Measurements from ENCODE around the gene FBXO41. TPM values are rescaled to one million over a fixed set of nuclear protein-coding genes. Genes with fewer than 3 reads are reported as not detected.

FBXO41 gene
- total RNA-seq, 1 experiment from 2014 or later: 12.1 TPM

DNA sequence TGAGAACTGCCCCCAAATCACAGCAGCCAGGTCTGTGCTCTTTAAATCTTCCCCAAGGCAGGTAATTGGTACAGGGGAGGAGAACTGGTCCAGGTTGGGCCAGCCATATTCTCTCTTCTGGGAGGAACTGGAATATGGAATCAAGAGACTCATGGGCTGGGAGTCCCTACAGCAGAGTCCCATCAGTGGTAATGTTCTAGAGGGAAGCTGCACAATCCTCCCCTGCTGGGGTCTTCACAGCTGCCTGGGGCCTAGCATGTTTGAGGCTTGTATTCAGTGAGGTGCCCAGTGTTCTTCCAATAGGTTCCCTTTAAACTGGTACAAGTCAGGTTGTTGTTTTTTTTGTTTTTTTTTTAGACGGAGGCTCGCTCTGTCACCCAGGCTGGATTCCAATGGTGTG, 30.2 kb upstream of the FBXO41 start:
- H3K4me1 Mint-ChIP-seq (ENCODE audit: low read depth, unreplicated experiment): no peaks in the 10 kb centered on the region
- no peaks in the 10 kb centered on the region for H3K9me3 Mint-ChIP-seq (ENCODE audit: unreplicated experiment)
- no TSS peak for BruUV-seq (replicated peaks)
- H3K4me3 Mint-ChIP-seq (ENCODE audit: unreplicated experiment): no peak overlapping the region
- Histone ChIP-seq H3K4me3 (ENCODE audit: low read depth, low read length) (no peak overlapping the region), H3K27me3 (replicated peaks; ENCODE audit: control insufficient read depth, insufficient read depth, low read length) (no peaks in the 10 kb centered on the region), H3K4me1 (no peaks in the 10 kb centered on the region), H3K36me3 (ENCODE audit: control insufficient read depth, insufficient read depth, low read length) (no peaks in the 10 kb centered on the region), H3K9me3 (peaks cover 3% of the 10 kb centered on the region; the same call in 1 of the 2 replicates)
- no peak overlapping the region for H3K27ac Mint-ChIP-seq (ENCODE audit: unreplicated experiment)
- H3K36me3 Mint-ChIP-seq (ENCODE audit: insufficient read depth, unreplicated experiment): no peaks in the 10 kb centered on the region
- POLR2A ChIA-PET: no interaction called here
- peaks cover 7% of the 10 kb centered on the region for H3K27me3 Mint-ChIP-seq (ENCODE audit: insufficient read depth, unreplicated experiment)
- CTCF ChIA-PET: no interaction called here
- TF ChIP-seq, protein P1, sequence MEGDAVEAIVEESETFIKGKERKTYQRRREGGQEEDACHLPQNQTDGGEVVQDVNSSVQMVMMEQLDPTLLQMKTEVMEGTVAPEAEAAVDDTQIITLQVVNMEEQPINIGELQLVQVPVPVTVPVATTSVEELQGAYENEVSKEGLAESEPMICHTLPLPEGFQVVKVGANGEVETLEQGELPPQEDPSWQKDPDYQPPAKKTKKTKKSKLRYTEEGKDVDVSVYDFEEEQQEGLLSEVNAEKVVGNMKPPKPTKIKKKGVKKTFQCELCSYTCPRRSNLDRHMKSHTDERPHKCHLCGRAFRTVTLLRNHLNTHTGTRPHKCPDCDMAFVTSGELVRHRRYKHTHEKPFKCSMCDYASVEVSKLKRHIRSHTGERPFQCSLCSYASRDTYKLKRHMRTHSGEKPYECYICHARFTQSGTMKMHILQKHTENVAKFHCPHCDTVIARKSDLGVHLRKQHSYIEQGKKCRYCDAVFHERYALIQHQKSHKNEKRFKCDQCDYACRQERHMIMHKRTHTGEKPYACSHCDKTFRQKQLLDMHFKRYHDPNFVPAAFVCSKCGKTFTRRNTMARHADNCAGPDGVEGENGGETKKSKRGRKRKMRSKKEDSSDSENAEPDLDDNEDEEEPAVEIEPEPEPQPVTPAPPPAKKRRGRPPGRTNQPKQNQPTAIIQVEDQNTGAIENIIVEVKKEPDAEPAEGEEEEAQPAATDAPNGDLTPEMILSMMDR (IDR thresholded peaks at IDR 0.05; ENCODE audit: insufficient read depth in 1 of 2, low read depth in 1 of 2, low read length in 1 of 2, severe bottlenecking in 1 of 2, unreplicated experiment in 1 of 2): no peak
- intact Hi-C loops (cut with micrococcal nuclease; ENCODE audit: unreplicated experiment): no loop called here
- DNase-seq: no peak

DNA sequence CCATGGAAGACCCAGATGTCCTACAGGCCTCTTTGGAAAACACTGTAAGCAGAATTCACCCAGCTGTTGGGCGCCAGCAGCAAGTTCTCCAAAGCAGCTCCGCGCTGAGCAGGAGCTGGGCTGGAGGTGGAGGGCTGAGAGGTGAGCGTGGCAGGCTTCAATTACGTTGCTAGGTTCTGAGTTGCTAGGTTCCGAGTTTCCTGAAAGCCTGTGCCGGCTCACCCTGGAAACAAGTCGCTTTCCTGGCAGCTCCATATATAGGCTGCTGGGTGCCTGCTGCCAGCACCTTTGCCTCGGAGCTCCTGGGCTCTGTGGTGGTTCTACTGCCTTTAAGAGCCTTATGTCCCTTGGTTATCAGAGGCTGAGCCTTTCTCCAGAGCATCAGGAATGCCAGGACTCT, 23.4 kb upstream of the FBXO41 start:
- no peaks in the 10 kb centered on the region for H3K9me3 Mint-ChIP-seq (ENCODE audit: unreplicated experiment)
- no peak overlapping the region for H3K4me3 Mint-ChIP-seq (ENCODE audit: unreplicated experiment)
- H3K9me3 ChIP-seq: peaks cover 4% of the 10 kb centered on the region; the same call in 1 of the 2 replicates
- H3K36me3 Mint-ChIP-seq (ENCODE audit: insufficient read depth, unreplicated experiment): no peaks in the 10 kb centered on the region
- no TSS peak for BruUV-seq (replicated peaks)
- TF ChIP-seq, protein P1 (IDR thresholded peaks at IDR 0.05; ENCODE audit: insufficient read depth in 1 of 2, low read depth in 1 of 2, low read length in 1 of 2, severe bottlenecking in 1 of 2, unreplicated experiment in 1 of 2): no peak
- no peak overlapping the region for H3K27ac Mint-ChIP-seq (ENCODE audit: unreplicated experiment)
- POLR2A ChIA-PET: no interaction called here
- no peaks in the 10 kb centered on the region for H3K36me3 ChIP-seq (ENCODE audit: control insufficient read depth, insufficient read depth, low read length)
- H3K4me1 ChIP-seq: no peaks in the 10 kb centered on the region
- H3K4me3 ChIP-seq (ENCODE audit: low read depth, low read length): no peak overlapping the region
- H3K27me3 ChIP-seq (replicated peaks; ENCODE audit: control insufficient read depth, insufficient read depth, low read length): no peaks in the 10 kb centered on the region; the same call in 1 of the 2 replicates
- CTCF ChIA-PET: no interaction called here
- no peaks in the 10 kb centered on the region for H3K4me1 Mint-ChIP-seq (ENCODE audit: low read depth, unreplicated experiment)
- peaks cover 9% of the 10 kb centered on the region for H3K27me3 Mint-ChIP-seq (ENCODE audit: insufficient read depth, unreplicated experiment)
- DNase-seq: no peak
- intact Hi-C loops (cut with micrococcal nuclease; ENCODE audit: unreplicated experiment): no loop called here

- DNase-seq: no peak
- Histone ChIP-seq H3K9me3 (no peaks in the 10 kb centered on the region), H3K4me1 (no peaks in the 10 kb centered on the region), H3K4me3 (ENCODE audit: low read depth, low read length) (no peak overlapping the region), H3K27me3 (replicated peaks; ENCODE audit: control insufficient read depth, insufficient read depth, low read length) (peaks cover 1% of the 10 kb centered on the region), H3K36me3 (ENCODE audit: control insufficient read depth, insufficient read depth, low read length) (no peaks in the 10 kb centered on the region)
- no peaks in the 10 kb centered on the region for H3K4me1 Mint-ChIP-seq (ENCODE audit: low read depth, unreplicated experiment)
- ChIA-PET POLR2A (no interaction called here), CTCF (interaction anchor here (0.8 kb wide), 1 partner anchor 11 kb away, joined by 3 read pairs; no protein-coding TSS in a partner anchor)
- intact Hi-C loops (cut with micrococcal nuclease; ENCODE audit: unreplicated experiment): no loop called here
- no TSS peak for BruUV-seq (replicated peaks)
- peaks cover 12% of the 10 kb centered on the region for H3K27me3 Mint-ChIP-seq (ENCODE audit: insufficient read depth, unreplicated experiment)
- no peaks in the 10 kb centered on the region for H3K36me3 Mint-ChIP-seq (ENCODE audit: insufficient read depth, unreplicated experiment)
- no peak overlapping the region for H3K4me3 Mint-ChIP-seq (ENCODE audit: unreplicated experiment)
- H3K27ac Mint-ChIP-seq (ENCODE audit: unreplicated experiment): no peak overlapping the region
- no peaks in the 10 kb centered on the region for H3K9me3 Mint-ChIP-seq (ENCODE audit: unreplicated experiment)
- TF ChIP-seq, protein P1 (IDR thresholded peaks at IDR 0.05; ENCODE audit: insufficient read depth in 1 of 2, low read depth in 1 of 2, low read length in 1 of 2, severe bottlenecking in 1 of 2, unreplicated experiment in 1 of 2): no peak
Measured at GRCh38 chr2:73301636-73302035, 17.4 kb upstream of the FBXO41 start.
